ENCODE results near the gene GALNT9. TPM values are rescaled to one million over a fixed set of nuclear protein-coding genes. Genes with fewer than 3 reads are reported as not detected.

Gene GALNT9
- total RNA-seq, 1 experiment from 2014 or later: 2.6 TPM

DNA sequence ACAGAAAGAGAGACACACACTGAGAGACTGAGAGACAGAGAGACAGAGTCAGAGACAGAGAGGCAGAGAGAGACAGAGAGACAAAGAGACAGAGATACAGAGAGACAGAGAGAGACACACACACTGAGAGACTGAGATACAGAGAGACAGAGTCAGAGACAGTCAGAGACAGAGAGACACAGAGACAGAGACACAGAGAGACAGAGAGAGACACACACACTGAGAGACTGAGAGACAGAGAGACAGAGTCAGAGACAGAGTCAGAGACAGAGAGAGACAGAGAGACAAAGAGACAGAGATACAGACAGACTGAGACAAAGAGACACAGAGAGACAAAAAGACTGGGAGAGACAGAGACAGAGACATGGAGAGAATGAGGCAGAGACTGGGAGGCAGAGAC is 90.0 kb downstream of the GALNT9 start:
- H3K79me2 ChIP-seq (ENCODE audit: insufficient read depth, low read length): no peaks in the 10 kb centered on the region
- no peak overlapping the region for H2AFZ ChIP-seq (ENCODE audit: low read depth, low read length, poor library complexity, severe bottlenecking)
- no peaks in the 10 kb centered on the region for H3K27me3 ChIP-seq (ENCODE audit: insufficient read depth, low read length)
- peaks cover 0 to 4% of the 10 kb centered on the region in 2 experiments; a peak in 1 of 4 replicates for H3K4me1 ChIP-seq (ENCODE audit: control insufficient read depth in 1 of 2, insufficient read depth in 2 of 2, low read length in 2 of 2)
- H3K27ac ChIP-seq (ENCODE audit: low read depth, low read length): no peak overlapping the region
- H3K36me3 ChIP-seq (ENCODE audit: control insufficient read depth in 1 of 2, insufficient read depth in 2 of 2, low read length in 2 of 2): no peaks in the 10 kb centered on the region
- no peak overlapping the region for H3K4me3 ChIP-seq (replicated peaks in 1 of 2; ENCODE audit: low read depth in 1 of 2, low read length in 2 of 2)
- H3K9me2 ChIP-seq (ENCODE audit: insufficient read depth): no peaks in the 10 kb centered on the region
- intact Hi-C loops (cut with micrococcal nuclease): no loop called here
- RAD21 ChIA-PET (ENCODE audit: low non-redundant PET in 1 of 2, low total read pairs in 2 of 2, uncharacterized antibody in 2 of 2, unreplicated experiment in 2 of 2): no interaction called here
- no peak overlapping the region for H3K4me2 ChIP-seq (ENCODE audit: low read length)
- H4K20me1 ChIP-seq (ENCODE audit: insufficient read depth): no peaks in the 10 kb centered on the region
- H3K9me3 ChIP-seq (ENCODE audit: control insufficient read depth in 1 of 2, insufficient read depth in 1 of 2, low read depth in 1 of 2, low read length in 2 of 2): no peaks in the 10 kb centered on the region
- no peak for DNase-seq (ENCODE audit: low read depth, low spot score)
- BruUV-seq (replicated peaks): no TSS peak
- CTCF ChIA-PET: no interaction called here
- no peak for ATAC-seq
- TF ChIP-seq, protein P1, sequence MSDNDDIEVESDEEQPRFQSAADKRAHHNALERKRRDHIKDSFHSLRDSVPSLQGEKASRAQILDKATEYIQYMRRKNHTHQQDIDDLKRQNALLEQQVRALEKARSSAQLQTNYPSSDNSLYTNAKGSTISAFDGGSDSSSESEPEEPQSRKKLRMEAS (IDR thresholded peaks at IDR 0.05): no peak
- TF ChIP-seq EZH2phosphoT487 (IDR thresholded peaks at IDR 0.05; ENCODE audit: borderline replicate concordance) (no peak), ZFX (IDR thresholded peaks at IDR 0.05) (no peak), YY1 (IDR thresholded peaks at IDR 0.05; ENCODE audit: extremely low read depth, insufficient replicate concordance, low read depth, low read length) (no peak), EGR1 (IDR thresholded peaks at IDR 0.05; ENCODE audit: low read depth) (no peak), JUND (IDR thresholded peaks at IDR 0.05) (no peak), FOSL1 (IDR thresholded peaks at IDR 0.05; ENCODE audit: low read depth) (no peak), SRF (IDR thresholded peaks at IDR 0.05; ENCODE audit: low read depth) (no peak), SIN3A (IDR thresholded peaks at IDR 0.05; ENCODE audit: low read depth) (no peak), SP1 (IDR thresholded peaks at IDR 0.05; ENCODE audit: low read depth) (no peak), POLR2A (IDR thresholded peaks at IDR 0.05; ENCODE audit: borderline replicate concordance, extremely low read depth, insufficient read depth, insufficient read length) (no peak), CEBPB (IDR thresholded peaks at IDR 0.05; ENCODE audit: low read depth) (no peak), RAD21 (IDR thresholded peaks at IDR 0.05; ENCODE audit: low read depth) (no peak)
- TF ChIP-seq, protein P2, sequence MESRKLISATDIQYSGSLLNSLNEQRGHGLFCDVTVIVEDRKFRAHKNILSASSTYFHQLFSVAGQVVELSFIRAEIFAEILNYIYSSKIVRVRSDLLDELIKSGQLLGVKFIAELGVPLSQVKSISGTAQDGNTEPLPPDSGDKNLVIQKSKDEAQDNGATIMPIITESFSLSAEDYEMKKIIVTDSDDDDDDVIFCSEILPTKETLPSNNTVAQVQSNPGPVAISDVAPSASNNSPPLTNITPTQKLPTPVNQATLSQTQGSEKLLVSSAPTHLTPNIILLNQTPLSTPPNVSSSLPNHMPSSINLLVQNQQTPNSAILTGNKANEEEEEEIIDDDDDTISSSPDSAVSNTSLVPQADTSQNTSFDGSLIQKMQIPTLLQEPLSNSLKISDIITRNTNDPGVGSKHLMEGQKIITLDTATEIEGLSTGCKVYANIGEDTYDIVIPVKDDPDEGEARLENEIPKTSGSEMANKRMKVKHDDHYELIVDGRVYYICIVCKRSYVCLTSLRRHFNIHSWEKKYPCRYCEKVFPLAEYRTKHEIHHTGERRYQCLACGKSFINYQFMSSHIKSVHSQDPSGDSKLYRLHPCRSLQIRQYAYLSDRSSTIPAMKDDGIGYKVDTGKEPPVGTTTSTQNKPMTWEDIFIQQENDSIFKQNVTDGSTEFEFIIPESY (IDR thresholded peaks at IDR 0.05; ENCODE audit: extremely low read depth, insufficient replicate concordance, low read length): no peak
- TF ChIP-seq, protein P3, sequence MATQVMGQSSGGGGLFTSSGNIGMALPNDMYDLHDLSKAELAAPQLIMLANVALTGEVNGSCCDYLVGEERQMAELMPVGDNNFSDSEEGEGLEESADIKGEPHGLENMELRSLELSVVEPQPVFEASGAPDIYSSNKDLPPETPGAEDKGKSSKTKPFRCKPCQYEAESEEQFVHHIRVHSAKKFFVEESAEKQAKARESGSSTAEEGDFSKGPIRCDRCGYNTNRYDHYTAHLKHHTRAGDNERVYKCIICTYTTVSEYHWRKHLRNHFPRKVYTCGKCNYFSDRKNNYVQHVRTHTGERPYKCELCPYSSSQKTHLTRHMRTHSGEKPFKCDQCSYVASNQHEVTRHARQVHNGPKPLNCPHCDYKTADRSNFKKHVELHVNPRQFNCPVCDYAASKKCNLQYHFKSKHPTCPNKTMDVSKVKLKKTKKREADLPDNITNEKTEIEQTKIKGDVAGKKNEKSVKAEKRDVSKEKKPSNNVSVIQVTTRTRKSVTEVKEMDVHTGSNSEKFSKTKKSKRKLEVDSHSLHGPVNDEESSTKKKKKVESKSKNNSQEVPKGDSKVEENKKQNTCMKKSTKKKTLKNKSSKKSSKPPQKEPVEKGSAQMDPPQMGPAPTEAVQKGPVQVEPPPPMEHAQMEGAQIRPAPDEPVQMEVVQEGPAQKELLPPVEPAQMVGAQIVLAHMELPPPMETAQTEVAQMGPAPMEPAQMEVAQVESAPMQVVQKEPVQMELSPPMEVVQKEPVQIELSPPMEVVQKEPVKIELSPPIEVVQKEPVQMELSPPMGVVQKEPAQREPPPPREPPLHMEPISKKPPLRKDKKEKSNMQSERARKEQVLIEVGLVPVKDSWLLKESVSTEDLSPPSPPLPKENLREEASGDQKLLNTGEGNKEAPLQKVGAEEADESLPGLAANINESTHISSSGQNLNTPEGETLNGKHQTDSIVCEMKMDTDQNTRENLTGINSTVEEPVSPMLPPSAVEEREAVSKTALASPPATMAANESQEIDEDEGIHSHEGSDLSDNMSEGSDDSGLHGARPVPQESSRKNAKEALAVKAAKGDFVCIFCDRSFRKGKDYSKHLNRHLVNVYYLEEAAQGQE (IDR thresholded peaks at IDR 0.05; ENCODE audit: low read depth): no peak
- TF ChIP-seq, protein P4, sequence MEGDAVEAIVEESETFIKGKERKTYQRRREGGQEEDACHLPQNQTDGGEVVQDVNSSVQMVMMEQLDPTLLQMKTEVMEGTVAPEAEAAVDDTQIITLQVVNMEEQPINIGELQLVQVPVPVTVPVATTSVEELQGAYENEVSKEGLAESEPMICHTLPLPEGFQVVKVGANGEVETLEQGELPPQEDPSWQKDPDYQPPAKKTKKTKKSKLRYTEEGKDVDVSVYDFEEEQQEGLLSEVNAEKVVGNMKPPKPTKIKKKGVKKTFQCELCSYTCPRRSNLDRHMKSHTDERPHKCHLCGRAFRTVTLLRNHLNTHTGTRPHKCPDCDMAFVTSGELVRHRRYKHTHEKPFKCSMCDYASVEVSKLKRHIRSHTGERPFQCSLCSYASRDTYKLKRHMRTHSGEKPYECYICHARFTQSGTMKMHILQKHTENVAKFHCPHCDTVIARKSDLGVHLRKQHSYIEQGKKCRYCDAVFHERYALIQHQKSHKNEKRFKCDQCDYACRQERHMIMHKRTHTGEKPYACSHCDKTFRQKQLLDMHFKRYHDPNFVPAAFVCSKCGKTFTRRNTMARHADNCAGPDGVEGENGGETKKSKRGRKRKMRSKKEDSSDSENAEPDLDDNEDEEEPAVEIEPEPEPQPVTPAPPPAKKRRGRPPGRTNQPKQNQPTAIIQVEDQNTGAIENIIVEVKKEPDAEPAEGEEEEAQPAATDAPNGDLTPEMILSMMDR (IDR thresholded peaks at IDR 0.05 in 2 of 3, conservative IDR thresholded peaks at IDR 0.05 in 1 of 3; ENCODE audit: borderline replicate concordance in 1 of 3, insufficient read depth in 1 of 3, low read depth in 2 of 3, low read length in 2 of 3): no peak
- TF ChIP-seq, protein P5, sequence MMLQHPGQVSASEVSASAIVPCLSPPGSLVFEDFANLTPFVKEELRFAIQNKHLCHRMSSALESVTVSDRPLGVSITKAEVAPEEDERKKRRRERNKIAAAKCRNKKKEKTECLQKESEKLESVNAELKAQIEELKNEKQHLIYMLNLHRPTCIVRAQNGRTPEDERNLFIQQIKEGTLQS (IDR thresholded peaks at IDR 0.05): no peak
- no peak overlapping the region for H3K9ac ChIP-seq (ENCODE audit: low read length)
- POLR2A ChIA-PET: no interaction called here

Data from HCT116 (cell line).